ENCODE measurements around the gene GFI1.

Gene GFI1

GRCh38 chr1:92487078-92487605 lies 417 bp upstream of the GFI1 start:
- no peak for DNase-seq

DNA sequence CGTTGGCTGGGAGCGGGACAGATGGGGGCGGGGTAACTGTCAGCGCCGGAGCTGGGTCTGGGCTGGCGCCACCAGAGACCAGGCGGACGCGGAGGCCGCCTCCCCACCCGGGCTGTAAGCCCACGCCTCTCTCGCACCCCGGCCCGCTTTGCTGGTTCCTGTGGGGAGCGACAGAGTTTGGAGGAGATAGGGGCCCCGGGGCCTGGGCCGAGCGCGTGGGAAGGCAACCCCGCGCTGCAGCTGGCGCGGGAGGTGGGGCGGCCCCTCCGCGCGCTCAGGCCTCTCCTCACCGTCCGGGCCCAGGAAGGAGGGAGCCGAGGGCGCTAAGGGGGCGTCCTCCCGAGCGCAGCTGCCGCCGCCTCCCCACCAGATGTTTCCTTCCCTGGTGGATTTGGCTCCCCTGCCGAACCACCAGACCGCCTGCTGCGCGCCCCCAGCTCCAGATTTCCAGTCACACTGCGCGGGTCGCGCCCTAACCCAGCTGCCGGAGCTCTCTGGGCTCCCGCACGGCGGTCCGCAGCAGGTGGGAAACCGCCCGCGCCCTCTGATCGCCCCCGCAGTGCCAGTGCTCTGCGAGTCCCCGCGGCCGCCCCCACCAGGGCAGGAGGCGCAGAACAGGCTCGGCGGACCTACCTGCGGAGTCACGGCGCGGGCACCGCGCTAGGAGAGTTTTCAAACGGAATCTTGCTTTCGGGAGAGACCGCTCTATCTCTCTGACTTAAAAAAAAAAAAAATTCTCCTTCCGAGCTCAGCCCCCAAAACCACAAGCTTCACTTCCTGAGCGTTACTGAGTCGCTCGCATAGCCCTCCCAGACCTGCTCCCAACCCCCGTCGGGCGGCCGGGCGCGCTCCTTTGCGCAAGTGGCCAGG lies 1.1 kb downstream of the GFI1 start:
- DNase-seq, result peak; percentile 73

DNA sequence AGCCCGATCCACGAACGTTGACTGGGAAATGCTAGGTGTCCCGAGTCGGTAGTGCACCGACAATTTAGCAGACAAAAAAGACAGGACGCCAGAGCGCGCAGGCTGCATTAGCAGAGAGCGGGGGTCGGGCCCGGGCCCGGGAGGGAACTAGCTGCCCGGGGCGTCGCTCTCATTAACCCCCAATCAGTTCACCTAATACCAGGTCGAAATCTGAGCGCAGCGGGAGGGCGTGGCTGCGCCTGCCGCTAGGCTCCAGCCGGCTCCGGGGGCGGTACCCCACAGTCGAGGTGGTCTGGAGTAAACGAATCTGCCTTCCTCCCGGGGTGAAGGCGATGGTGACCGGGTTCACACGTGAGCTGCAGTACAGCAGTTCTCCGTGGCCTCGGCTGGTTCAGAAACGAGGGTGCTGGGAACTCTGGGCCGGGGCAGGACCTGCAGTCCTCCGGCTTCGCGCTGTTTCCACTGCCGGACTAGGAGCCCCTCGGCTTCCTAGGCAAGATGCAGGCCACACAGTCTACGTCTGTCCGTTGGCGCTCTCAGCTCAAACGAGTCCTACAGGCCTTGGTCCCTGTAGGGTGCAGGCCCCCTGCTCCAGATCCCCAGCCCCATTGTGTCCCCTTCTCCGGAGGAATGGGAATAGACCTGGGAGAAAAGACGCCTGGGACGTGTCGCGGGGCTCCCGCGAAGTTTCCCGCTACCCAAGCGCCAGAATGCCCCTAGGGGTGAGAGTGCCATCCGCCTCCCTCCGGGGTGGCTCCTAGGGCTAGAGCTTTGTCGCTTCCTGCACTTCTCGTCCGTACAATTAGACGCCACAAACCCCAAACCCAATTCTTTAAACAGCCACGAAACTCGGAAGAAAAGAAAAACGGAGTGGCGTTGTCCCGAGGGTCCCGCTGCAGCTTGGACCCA lies 2.0 kb downstream of the GFI1 start:
- DNase-seq, result peak; percentile 40

GRCh38 chr1:92483610-92484471 lies 2.9 kb downstream of the GFI1 start:
- peak; percentile 22 for DNase-seq

GRCh38 chr1:92482665-92483609 lies 3.8 kb downstream of the GFI1 start:
- DNase-seq, result no peak

GRCh38 chr1:92481971-92482664 lies 4.6 kb downstream of the GFI1 start:
- DNase-seq, result no peak

GRCh38 chr1:92481599-92481925 lies 5.2 kb downstream of the GFI1 start:
- no peak for DNase-seq

DNA sequence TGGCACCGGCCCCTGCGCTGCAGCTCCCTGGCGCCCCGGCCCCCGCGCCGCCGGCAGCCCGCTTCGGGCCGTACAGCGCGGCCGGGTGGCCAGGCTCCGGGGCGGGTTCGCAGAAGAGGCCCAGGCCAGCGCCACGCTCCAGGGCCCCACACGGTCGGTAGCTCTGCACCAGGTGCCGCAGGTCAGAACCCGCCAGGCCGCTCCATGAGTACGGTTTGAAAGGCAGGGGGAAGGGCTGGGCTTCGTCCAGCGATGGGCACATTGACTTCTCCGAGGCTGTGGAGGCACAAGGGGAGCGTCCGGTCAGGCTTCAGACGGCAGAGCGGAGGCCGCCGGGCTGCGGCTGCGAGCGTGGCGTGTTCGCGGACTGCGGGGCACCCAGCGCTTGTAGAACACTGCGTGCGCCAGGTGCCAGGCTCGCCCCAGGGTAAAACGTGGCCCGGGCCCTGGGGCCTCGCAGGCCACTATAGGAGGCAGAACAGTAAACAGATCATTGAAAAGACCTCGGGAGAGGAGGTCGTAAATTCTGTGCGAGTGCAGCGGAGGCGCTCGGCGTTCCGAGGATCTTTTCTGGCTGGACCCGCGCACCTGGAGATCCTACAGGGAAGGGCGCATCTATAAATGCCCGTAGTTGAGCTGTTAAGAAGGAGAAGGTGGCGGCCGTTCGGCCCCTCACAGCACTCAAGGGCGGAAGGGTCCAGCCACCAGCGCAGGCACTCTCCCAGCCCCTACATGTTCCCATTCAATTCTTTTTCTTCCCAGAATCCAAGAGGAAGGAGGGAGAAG lies 5.7 kb downstream of the GFI1 start:
- DNase-seq, result no peak

DNA sequence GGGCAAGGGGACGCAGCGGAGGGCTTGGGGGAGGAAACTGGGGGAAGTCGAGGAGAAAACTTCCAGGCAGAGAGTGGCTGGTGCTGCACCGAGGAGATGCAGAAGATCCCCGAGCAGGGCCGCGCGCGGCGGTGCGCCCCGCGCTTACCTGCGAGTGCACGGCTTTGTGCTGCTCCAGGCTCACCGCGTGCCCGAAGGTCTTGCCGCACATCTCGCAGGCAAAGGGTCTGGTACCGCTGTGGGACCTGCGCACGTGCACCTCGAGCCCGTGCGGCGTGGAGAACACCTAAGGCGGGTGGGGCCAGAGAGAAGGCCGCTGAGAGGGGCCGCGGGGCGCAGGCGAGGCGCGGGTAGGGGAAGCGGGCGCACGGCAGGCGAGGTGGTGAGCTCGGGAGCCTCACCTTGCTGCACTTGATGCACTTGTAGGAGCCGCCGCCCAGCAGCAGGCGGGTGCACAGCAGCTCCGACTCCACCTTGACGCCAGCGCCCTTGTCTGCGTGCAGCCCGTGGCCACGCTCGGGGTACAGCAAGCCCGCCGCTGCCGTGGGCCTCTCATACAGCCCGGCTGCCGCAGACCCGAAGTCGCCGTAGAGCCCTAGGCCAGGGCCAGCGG lies 6.4 kb downstream of the GFI1 start:
- no peak for DNase-seq

GRCh38 chr1:92479587-92479986 lies 7.1 kb downstream of the GFI1 start:
- no peak for DNase-seq

GRCh38 chr1:92478393-92478792 lies 8.3 kb downstream of the GFI1 start:
- no peak for DNase-seq

DNA sequence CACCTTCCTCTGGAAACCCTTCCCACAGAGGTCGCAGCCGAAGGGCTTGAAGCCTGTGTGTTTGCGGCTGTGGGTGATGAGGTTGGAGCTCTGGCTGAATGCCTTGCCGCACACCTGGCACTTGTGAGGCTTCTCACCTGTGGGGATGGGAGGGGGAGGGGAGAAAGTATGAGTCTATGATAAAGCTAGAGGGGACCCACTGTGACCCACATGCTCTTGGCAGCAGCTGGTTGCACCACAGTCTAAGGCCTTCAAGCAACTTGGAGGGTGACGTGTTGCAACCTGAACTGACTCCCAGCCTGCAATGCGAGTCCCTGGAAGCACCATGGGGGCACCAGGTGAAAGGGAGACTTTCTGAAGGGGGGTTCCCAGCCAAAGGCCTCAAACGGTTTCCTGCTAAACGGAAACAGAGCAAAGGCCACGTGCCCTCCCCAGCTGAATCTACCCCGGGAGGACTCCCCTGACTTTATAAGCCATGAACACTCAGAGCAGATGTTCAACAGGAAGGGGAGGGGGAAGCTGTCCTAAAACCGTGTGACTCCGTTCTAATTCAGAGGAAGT lies 10.6 kb downstream of the GFI1 start:
- peak; percentile 27 for DNase-seq

DNA sequence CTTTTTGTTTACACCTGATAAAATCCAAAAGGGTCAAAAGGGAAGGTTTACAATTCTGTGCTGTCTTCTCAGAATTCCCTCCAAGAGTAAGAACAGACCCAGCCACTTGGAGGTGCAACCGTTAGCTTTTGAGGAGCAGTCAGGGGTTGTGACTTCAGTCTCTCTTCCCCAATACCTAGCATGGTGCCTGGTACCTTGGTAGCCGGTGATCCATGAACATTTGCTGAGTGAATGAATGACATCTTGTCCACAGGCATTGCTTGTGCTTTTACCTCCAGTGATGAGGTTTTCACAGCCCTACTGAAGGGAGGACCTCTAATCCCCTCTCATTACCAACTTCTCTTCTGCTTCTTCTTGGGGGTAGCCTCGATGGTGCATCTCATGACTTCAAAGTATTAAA lies 11.7 kb downstream of the GFI1 start:
- DNase-seq, result no peak

DNA sequence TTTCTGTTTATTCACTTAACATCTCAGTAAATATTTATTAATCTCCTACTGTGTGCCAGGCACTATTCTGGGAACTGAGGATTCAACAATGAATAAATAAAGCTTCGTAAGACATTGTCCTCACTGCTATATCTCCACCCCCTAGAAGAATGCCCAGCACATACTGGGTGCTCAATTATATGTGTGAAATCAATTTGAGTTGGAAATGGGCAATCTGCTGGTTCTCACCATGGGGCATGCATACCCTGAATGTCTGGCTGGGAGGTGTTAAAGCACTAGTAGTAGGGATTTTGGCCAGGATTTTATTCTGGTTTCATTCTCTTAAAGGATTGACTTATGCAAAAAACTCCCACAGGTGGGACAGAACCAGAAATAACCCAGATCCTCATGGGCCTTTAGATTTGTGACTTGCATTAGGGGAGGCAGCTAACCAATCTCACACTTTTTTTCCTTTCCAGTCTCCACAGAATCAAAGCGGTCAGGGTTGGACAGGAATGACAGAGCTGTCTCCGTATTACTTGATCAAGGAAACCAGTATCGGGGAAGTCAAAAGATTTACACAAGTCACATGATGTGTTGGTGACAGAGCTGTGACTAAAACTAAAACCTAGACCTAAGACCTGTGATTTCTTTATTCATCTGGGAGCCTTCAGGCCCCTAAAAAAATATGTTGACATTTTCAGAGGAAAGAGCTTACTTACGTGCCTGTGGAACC lies 12.8 kb downstream of the GFI1 start:
- no peak for DNase-seq

- DNase-seq, result no peak
Measured at GRCh38 chr1:92470216-92470615, 16.5 kb downstream of the GFI1 start.

DNA sequence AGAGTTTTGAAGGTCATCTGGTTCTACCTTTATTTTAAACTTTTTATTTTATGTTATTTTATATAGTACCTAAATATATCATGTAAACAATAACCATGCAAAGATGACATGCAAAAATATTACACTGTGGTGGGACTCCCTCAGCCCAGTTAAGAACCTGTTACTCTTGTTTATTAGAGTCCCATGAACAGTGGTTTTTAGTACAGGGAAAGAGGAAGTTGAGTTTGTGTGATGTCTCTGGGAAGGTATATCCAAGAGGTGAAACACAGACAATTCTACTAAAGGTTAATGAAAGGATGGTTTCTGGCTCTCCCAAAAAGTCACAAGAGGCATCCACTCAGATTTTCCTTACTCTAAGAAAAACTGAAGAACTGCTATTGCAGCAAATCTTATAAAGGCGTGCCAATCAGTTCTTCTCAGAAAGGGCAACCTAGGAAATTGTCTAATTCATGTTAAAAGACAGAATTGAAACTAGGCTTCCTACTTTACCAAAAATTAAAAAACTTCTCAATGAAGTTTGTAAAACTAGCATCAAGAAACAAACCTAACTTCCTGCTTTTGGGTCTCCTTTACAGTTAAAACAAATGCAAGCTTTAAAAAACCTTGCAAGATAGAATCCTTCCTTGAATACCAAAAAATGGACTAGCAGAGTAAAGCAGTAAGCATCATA lies 19.9 kb downstream of the GFI1 start:
- no peak for DNase-seq

- no peak for DNase-seq
Measured at GRCh38 chr1:92465256-92465647, 21.5 kb downstream of the GFI1 start.
